Stimulated activated CD8-positive, alpha-beta memory T cell treated with anti-CD3 and anti-CD28 coated beads, Interleukin-15, amount 100 ng/mL, for 4 hours (primary cell): ENCODE data around the gene TINAGL1.

ENCODE experiments used
- DNase-seq, 2 donors: peaks; one replicate each; pipeline ENCODE4 v3.0.0-alpha.2; 2020; ENCODE audit warnings: low read depth in 2 of 2

The TINAGL1 gene

DNA sequence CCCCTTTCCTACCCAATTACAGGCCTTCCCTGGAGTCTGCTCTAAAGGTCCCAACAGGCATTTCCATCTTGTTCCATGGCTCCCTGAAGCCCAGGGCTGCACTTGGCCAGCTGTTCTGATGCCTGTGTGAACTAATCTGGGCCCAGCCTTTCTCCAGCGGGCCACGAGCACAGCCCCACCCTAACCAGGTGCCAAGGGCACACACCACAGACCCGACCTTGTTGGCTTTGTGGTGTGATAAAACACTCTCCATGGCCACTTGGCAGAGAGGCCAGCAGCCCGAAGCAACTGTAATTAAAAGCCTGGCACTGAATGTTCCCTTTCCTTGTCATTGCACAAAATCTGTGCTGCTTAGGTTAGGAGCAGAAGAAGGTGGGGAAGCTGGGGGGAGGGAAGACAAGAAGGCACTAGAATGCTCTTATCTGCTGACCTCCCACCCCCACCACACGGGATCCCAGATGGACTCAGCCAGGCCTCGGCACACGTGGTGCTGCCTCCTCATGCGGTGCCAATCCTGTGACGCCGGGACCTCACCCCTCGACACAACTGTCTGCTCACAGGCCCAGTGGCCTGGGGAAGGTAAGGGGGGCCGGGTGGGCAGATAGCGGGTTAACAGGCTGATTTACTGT lies 51.1 kb downstream of the TINAGL1 start:
- DNase-seq = no peak

DNA sequence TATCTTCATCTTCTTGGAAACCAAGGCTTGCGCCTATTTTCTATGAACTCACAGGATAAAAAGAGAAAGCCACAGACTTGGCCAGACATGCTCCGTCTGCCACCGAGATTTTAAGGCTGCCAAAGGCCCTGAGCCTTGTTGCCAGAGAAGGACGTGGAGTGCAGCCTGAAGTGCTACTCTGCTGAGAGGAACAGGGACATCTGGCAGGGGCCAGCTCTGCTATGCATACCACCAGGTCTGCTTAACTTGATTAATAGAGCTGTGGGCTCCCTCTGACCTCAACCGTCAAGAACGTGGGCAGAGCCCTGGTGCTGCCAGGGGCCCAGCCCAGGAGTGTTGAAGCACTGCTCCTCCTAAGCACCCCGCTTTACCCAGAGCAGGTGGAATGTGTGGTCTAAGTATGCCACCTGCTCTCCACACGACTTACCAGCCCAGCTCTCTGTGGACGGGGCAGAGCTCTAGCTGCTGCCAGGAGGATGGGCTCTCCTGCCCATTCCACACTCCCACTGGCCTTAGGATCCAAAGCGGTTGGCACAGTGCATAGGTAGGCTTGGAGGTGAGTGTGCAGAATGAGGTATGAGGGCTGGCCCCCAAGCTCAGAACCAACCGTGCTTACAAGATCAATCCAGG lies 51.7 kb downstream of the TINAGL1 start:
- DNase-seq = no peak

DNA sequence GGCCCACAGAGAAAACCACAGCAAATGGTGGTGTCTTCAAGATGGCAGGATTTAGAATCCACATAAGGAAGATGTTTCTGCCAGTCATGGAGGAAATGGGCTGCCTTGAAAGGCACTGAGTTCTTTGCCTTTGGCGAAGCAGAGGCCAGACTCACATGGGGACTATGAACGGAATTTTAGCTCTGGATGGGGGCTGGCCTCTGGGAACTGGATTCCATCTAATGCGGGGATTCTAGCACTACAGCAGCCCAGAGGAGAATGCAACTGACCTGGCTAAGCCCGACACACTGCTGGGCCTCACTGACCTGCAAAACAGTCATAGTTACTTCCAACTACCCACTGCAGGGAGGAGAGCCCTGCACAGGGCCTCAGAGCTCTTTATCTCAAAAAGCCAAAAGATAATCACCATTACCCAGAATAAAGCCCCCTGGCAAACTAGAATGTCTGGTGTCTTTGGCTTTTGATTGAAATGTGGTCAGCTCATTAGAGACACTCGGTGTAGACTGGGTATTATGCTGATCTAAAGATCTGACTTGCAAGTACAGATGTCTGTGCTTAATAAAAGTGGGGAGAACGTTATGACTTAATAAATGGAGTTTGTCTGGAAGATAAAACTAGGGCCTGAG lies 52.7 kb downstream of the TINAGL1 start:
- DNase-seq = no peak

DNA sequence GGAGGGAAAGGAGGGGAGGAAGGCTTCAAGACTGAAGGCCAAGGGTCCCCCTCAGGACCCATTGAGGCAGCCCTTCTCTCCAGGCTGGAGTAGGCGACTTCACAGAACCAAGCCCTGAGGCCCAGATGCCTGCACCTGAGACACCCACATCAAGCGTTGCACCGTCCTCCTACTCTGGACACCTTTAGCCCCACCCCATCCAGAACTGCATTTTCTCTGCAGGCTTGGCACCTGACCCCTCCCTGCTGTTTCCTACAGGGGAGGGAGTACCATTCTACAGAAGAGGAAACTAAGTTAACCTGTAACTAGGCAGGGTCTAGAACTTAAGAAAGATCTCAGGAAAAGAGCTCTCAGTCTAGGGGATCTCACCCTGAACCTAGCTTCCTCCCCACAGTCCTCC lies 56.3 kb downstream of the TINAGL1 start:
- no peak for DNase-seq

DNA sequence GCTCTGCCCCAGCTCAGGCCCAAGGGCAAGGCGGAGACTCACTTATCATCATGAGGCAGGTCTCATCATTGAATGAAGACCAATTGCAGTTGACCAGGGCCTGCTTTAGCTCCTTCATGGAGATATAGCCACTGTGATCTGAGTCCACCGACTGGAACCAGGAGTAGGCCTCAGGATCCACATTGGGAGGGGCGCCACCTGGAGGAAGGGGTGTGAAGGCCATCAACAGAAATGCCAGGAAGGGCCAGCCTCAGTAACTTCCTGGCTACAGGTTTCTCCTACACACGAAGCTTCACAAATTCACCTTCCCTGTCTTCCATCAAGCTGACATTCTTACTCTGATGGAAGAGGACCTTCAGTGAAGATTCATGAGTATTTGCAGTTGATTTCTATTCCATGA lies 56.8 kb downstream of the TINAGL1 start:
- no peak for DNase-seq
